Limb (tissue), 2 donors: Measurements from ENCODE around the gene ETS2.
"Not testable (repeated sequence)": the region's sequence is repeated elsewhere in the genome, so short reads cannot be mapped to it uniquely, and the experiment has no call there.

Source experiments
- DNase-seq, 2 donors: peaks; one replicate each; pipeline ENCODE4 v3.0.0-alpha.2; 2016; ENCODE audit errors: extremely low spot score in 2 of 2

Gene ETS2

GRCh38 chr21:38817371-38818324 is 11.9 kb downstream of the ETS2 start:
- DNase-seq: no peak

- no peak for DNase-seq
These were observed 12.6 kb downstream of the ETS2 start for GRCh38 chr21:38818325-38818723.

DNA sequence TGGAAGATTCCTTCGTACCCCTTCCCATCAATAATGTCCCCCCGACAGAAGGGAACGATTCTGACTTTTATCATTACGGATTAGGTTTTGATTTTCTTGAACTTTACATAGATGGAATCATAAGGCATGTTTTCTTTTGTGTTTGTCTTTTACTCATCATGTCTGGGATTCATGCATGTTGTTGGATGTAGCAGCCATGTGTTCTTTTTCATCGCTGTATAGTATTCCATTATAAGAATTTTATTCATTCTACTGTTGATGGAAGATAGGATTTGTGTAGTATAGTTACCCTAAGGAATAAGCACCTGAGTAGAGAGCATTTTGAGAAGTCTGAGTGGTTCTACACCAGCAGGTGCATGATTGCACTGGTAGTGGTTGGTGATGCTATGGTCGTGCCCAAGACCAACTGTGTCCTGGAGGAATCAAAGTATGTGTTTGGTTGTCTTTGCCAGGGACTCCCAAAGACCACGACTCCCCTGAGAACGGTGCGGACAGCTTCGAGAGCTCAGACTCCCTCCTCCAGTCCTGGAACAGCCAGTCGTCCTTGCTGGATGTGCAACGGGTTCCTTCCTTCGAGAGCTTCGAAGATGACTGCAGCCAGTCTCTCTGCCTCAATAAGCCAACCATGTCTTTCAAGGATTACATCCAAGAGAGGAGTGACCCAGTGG is 13.5 kb downstream of the ETS2 start:
- no peak for DNase-seq

GRCh38 chr21:38819719-38820159 is 14.0 kb downstream of the ETS2 start:
- DNase-seq: no peak

- no peak for DNase-seq
These were observed 14.9 kb downstream of the ETS2 start for GRCh38 chr21:38820471-38821239.

GRCh38 chr21:38821248-38821647 is 15.5 kb downstream of the ETS2 start:
- DNase-seq: no peak

DNA sequence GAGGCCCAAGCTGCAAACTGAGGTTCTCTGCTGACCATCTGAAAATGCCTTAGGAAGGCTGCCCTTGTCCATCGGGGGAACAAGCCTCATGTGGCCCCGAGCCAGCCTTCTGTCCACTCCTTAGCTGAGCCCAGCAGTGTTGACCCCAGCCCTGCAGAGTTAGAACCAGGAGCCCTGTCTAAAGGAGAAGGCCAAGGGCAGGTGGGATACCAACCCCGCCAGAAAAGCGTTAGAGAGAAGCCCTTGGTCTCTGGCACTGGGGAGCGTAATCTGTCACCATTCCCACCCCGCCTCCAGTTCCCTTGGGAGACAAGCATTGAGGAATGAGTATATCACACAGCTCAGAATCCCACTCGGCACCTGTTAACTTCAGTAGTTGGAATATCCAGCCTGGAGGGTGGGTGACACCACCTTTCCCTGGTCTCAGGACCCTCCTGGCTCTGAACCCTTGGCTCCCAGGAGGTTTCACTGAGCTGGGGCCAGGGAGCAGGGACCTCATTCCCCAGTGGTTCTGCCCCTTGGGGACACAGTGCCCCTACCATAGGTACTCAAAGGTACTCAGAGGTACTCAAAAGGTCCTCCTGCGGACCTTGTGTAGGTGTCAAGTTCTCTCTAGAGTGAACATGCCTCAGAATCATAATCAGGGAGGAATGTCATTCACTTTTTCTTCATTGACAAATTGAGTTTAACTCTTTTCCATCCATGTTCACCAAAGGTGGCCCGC is 16.4 kb downstream of the ETS2 start:
- DNase-seq: no peak

DNA sequence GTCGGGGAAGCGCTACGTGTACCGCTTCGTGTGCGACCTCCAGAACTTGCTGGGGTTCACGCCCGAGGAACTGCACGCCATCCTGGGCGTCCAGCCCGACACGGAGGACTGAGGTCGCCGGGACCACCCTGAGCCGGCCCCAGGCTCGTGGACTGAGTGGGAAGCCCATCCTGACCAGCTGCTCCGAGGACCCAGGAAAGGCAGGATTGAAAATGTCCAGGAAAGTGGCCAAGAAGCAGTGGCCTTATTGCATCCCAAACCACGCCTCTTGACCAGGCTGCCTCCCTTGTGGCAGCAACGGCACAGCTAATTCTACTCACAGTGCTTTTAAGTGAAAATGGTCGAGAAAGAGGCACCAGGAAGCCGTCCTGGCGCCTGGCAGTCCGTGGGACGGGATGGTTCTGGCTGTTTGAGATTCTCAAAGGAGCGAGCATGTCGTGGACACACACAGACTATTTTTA is 17.1 kb downstream of the ETS2 start:
- no peak for DNase-seq

DNA sequence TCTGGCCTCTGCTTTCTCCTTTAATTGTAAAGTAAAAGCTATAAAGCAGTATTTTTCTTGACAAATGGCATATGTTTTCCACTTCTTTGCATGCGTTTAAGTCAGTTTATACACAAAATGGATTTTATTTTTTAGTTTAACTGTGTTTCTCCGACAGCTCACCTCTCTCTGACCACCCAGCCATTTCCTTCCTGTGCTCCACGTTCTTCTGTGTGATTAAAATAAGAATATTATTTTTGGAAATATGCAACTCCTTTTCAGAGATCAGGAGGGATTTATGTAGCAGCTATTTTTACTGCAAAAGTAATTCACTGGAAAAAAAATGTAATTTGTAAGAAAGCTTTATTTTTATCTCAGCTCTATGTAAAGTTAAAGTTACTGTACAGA is 18.0 kb downstream of the ETS2 start:
- DNase-seq: no peak

DNA sequence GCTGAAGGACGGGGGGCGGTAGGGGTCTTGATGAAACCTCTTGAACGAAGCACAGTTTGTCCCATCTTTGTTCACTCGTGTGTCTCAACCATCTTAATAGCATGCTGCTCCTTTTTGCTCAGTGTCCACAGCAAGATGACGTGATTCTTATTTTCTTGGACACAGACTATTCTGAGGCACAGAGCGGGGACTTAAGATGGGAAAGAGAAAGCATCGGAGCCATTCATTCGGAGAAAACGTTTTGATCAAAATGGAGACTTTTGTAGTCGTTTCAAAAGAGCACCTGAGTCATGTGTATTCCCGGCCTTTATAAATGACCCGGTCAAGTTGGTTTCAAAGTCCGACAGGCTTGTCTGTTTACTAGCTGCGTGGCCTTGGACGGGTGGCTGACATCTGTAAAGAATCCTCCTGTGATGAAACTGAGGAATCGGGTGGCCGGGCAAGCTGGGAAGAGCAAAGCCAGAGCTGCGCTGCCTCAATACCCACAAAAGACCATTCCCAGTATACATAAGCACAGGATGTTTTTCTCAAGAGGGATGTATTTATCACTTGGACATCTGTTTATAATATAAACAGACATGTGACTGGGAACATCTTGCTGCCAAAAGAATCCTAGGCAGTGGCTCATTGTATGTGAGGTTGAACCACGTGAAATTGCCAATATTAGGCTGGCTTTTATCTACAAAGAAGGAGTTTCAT is 18.5 kb downstream of the ETS2 start:
- no peak for DNase-seq

DNA sequence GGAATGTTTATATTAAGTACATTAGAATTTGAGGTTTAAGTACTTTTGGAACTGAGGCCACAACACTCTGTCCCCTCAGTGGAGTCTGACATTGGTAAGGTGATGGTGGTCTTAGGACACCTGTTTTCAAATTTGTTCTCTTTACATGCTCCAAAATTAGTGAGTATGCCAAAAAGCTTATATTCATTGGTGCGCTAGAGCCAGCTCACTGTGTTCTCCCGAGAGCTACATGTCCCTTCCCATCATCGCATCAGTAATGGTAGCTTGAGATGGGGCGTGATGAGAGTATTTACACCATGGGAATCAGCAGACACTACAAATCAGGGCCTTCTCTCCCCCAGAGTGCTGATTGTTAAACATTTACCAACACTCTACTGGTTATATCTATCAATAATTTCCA is 19.5 kb downstream of the ETS2 start:
- no peak for DNase-seq

GRCh38 chr21:38825921-38826320 is 20.2 kb downstream of the ETS2 start:
- DNase-seq: no peak

DNA sequence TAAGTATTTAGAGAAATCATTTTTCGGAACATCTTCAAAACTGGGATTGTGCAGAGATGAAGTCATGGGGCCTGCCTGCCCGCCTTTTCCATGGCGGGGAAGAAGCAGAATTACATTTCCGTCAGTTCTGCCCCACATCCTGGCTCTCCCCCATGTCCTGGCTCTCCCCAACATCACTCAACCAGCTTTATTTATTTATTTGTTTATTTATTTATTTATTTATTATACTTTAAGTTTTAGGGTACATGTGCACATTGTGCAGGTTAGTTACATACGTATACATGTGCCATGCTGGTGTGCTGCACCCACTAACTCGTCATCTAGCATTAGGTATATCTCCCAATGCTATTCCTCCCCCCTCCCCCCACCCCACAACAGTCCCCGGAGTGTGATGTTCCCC is 22.4 kb downstream of the ETS2 start:
- not testable (repeated sequence) for DNase-seq

- DNase-seq: no peak
These were observed 25.2 kb downstream of the ETS2 start for GRCh38 chr21:38830671-38831525.

- no peak for DNase-seq
These were observed 26.1 kb downstream of the ETS2 start for GRCh38 chr21:38831526-38832467.

- no peak for DNase-seq
These were observed 26.9 kb downstream of the ETS2 start for GRCh38 chr21:38832664-38833063.

- no peak for DNase-seq
These were observed 27.4 kb downstream of the ETS2 start for GRCh38 chr21:38833117-38833516.

DNA sequence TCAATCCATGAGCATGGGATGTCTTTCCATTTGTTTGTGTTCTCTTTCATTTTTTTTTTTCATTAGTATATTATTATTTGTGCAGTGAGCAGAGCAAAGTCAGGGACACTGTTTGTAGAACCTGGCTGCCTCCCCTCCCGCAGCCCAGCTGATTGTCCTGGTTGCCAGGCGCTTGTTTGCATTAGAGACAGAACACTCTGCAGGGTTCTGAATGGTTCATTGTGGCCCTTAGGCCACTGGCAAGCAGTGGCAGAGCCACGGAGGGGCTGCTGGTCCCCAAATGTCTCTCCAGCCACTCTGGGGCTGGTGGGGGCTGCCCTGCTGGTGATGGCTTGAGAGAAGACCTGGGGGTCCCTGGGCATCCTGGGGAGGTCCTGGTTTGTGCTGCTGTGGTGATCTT is 29.0 kb downstream of the ETS2 start:
- DNase-seq: no peak
